ENCODE measurements around the gene TRPM5. TPM values are rescaled to one million over a fixed set of nuclear protein-coding genes. Genes with fewer than 3 reads are reported as not detected.
A peak's percentile ranks its signal among the peaks of the same experiment; 100 is the strongest.

TRPM5 gene
- total RNA-seq, 1 donor from 2014 or later, result not detected

- Mint-ChIP-seq H3K4me3 (ENCODE audit: unreplicated experiment) (no peak overlapping the region), H3K36me3 (ENCODE audit: low read depth) (peaks cover 2% of the 10 kb centered on the region), H3K27me3 (ENCODE audit: low read depth) (peaks cover 43% of the 10 kb centered on the region), H3K4me1 (ENCODE audit: low read depth) (no peaks in the 10 kb centered on the region), H3K27ac (ENCODE audit: unreplicated experiment) (no peak overlapping the region), H3K9me3 (ENCODE audit: low read depth) (peaks cover 8% of the 10 kb centered on the region)
- DNase-seq (ENCODE audit: low spot score), result peak; percentile 83
- TF ChIP-seq CTCF (IDR thresholded peaks at IDR 0.05), result no peak
Measured at GRCh38 chr11:2451336-2451735, 7.0 kb upstream of the TRPM5 start.

- no peak for TF ChIP-seq CTCF (IDR thresholded peaks at IDR 0.05)
- H3K4me1 Mint-ChIP-seq (ENCODE audit: low read depth), result no peaks in the 10 kb centered on the region
- H3K27me3 Mint-ChIP-seq (ENCODE audit: low read depth), result peaks cover 41% of the 10 kb centered on the region
- no peak overlapping the region for H3K4me3 Mint-ChIP-seq (ENCODE audit: unreplicated experiment)
- no peaks in the 10 kb centered on the region for H3K36me3 Mint-ChIP-seq (ENCODE audit: low read depth)
- peaks cover 3% of the 10 kb centered on the region for H3K9me3 Mint-ChIP-seq (ENCODE audit: low read depth)
- no peak overlapping the region for H3K27ac Mint-ChIP-seq (ENCODE audit: unreplicated experiment)
- DNase-seq (ENCODE audit: low spot score), result peak; percentile 88
Measured at GRCh38 chr11:2450321-2451041, 6.2 kb upstream of the TRPM5 start.

- Mint-ChIP-seq H3K27ac (ENCODE audit: unreplicated experiment) (no peak overlapping the region), H3K4me1 (ENCODE audit: low read depth) (peaks cover 3% of the 10 kb centered on the region), H3K4me3 (ENCODE audit: unreplicated experiment) (no peak overlapping the region), H3K36me3 (ENCODE audit: low read depth) (no peaks in the 10 kb centered on the region), H3K9me3 (ENCODE audit: low read depth) (no peaks in the 10 kb centered on the region), H3K27me3 (ENCODE audit: low read depth) (peaks cover 40% of the 10 kb centered on the region)
- peak; percentile 72 for DNase-seq (ENCODE audit: low spot score)
- no peak for TF ChIP-seq CTCF (IDR thresholded peaks at IDR 0.05)
Measured at GRCh38 chr11:2449548-2450320, 5.4 kb upstream of the TRPM5 start.

DNA sequence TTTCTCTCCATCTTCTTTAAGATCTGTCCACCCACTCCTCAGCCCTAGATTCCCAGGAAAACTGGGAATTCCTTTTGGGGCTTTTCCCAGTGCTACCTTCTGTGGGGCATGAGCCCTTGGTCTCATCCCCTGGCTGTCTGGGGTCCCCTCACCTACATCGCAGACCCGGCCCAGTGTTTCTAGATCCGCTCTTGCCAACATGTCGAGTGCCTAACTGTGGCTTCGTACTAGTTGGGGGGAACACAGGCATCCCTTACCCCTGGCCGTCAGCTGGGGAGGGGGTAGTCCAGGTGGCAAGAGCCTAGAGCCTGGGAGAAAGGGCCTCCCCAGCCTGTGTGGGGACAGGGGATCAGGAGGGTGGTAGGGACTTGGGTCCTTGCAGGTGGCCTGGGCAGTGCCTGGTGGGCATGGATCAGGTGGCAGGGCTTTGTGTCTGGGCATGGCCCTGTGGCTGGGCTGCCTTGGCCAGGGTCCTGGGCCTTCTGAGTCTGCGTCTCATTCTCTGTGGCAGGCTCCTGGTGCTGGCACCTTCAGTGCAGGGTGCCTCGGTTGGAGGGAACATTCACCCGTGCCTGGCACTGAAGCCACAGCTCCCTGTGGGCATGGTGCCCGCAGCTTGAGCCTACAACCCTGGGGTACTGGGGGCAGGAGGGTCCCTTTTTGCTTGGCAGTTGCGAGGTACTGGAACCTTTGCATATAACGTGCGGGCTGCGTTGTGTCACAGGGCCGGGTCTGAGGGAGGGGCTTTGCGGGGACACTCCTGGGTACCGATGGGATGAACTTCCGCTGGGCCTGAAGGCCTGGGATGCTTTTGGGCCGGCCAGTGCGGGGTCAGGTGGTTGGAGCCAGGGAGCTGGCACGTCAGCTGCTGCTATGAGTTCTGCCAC, 4.6 kb upstream of the TRPM5 start:
- no peak overlapping the region for H3K27ac Mint-ChIP-seq (ENCODE audit: unreplicated experiment)

More for the DNA sequence above, 4.6 kb upstream of the TRPM5 start:
- TF ChIP-seq CTCF (IDR thresholded peaks at IDR 0.05), result no peak
- Mint-ChIP-seq H3K9me3 (ENCODE audit: low read depth) (no peaks in the 10 kb centered on the region), H3K4me1 (ENCODE audit: low read depth) (peaks cover 3% of the 10 kb centered on the region), H3K27me3 (ENCODE audit: low read depth) (peaks cover 36% of the 10 kb centered on the region), H3K4me3 (ENCODE audit: unreplicated experiment) (no peak overlapping the region), H3K36me3 (ENCODE audit: low read depth) (no peaks in the 10 kb centered on the region)
- DNase-seq (ENCODE audit: low spot score), result peak; percentile 84

Data from chondrocyte (in vitro differentiated cells).